Transverse colon (tissue), 4 donors: Measurements from ENCODE around the gene CAPN11. TPM values are rescaled to one million over a fixed set of nuclear protein-coding genes. Genes with fewer than 3 reads are reported as not detected.

Experiments used
- DNase-seq: peaks from one replicate; pipeline ENCODE4 v3.0.0-alpha.2; 2019
- H3K27ac ChIP-seq, 4 donors: fragments of 200-600 bp; sonication (generic); 2 replicates each; pipeline ENCODE4 v1.5.1; 2016 to 2018; ENCODE audit warnings: inconsistent platforms in 4 of 4
- H3K27me3 ChIP-seq: fragments of 200-600 bp; sonication (generic); 2 replicates; pipeline ENCODE4 v1.5.1; 2017; ENCODE audit warnings: inconsistent platforms
- H3K36me3 ChIP-seq, 4 donors: fragments of 200-600 bp; sonication (generic); 2 replicates each; pipeline ENCODE4 v1.5.1; 2017 to 2019; ENCODE audit warnings: inconsistent platforms in 4 of 4
- H3K4me1 ChIP-seq, 4 donors: fragments of 200-600 bp; sonication (generic); 2 replicates each; pipeline ENCODE4 v1.5.1; 2017 to 2020; ENCODE audit warnings: inconsistent platforms in 4 of 4
- H3K4me3 ChIP-seq, 4 donors: fragments of 200-600 bp; sonication (generic); 1 replicate in 1 of 4; 2 replicates in 3 of 4; pipeline versions ENCODE4 v1.5.1 to v1.6.1; 2017 to 2019; ENCODE audit warnings: inconsistent platforms in 4 of 4
- H3K9me3 ChIP-seq, 2 donors: fragments of 200-600 bp; sonication (generic); 2 replicates each; pipeline ENCODE4 v1.5.1; 2017 to 2019; ENCODE audit warnings: inconsistent platforms in 2 of 2
- EP300 ChIP-seq: sonication (generic); formaldehyde crosslinking; IDR thresholded peaks from one replicate; pipeline ENCODE4 v1.6.1; 2017; ENCODE audit warnings: antibody characterized with exemption, low read depth
- POLR2A ChIP-seq: fragments of 450-650 bp; IDR thresholded peaks from one replicate; pipeline ENCODE4 v1.6.1; 2016; ENCODE audit warnings: antibody characterized with exemption, mild to moderate bottlenecking, moderate library complexity
- POLR2AphosphoS5 ChIP-seq, 3 donors: sonication (generic); formaldehyde crosslinking; IDR thresholded peaks; one replicate each; pipeline ENCODE4 v1.6.1; 2016; ENCODE audit warnings: antibody characterized with exemption in 3 of 3
- WGBS, 2 donors: methylation state at CpG; one replicate each; pipeline ENCODE4 v1.1.5; 2018; ENCODE audit warnings: low coverage in 1 of 2; 5-methylcytosine and 5-hydroxymethylcytosine counted together
- in situ Hi-C, 4 donors: fragments of 200-750 bp; cut with MboI; loops; one replicate each; pipeline versions ENCODE4 v1.15.0 to v1.15.1; 2017; ENCODE audit warnings: low sequenced_read_pairs in 3 of 4, low pct_ligation_motif_present in 1 of 4, low pct_unique_long_range_greater_than_20kb in 1 of 4
- intact Hi-C: fragments of 100-400 bp; cut with DNase I; formaldehyde crosslinking; loops from one replicate; pipeline ENCODE4 v1.15.1; 2023; ENCODE audit warnings: low total_unique reads
- total RNA-seq, 4 donors: library from RNA; depleted of rRNA; stranded (reverse); fragments of >200 nt; gene quantifications; one replicate each; pipeline ENCODE4 v1.1.0, GENCODE V29; 2016
- TF ChIP-seq, protein P1 (sequence below), 5 experiments: fragments of 200-600 bp in 3 of 5; fragments of 450-650 bp in 2 of 5; sonication (generic) in 3 of 5; IDR thresholded peaks; 1 replicate in 2 of 5; 2 replicates in 3 of 5; pipeline ENCODE4 v1.5.1; 2016 to 2017; ENCODE audit warnings: antibody characterized with exemption in 5 of 5, inconsistent platforms in 3 of 5, mild to moderate bottlenecking in 2 of 5, moderate library complexity in 1 of 5

CAPN11 gene
- total RNA-seq, 4 donors from 2014 or later, result 1.6 to 19.8 (median 4.9) TPM; not detected in 1

GRCh38 chr6:44172731-44173500 is 14.3 kb downstream of the CAPN11 start:
- Histone ChIP-seq H3K4me3 (no peak overlapping the region), H3K9me3 (no peaks in the 10 kb centered on the region), H3K27ac (no peak overlapping the region), H3K4me1 (peaks cover 3 to 18% (median 10%) of the 10 kb centered on the region in 4 donors), H3K27me3 (no peaks in the 10 kb centered on the region), H3K36me3 (no peaks in the 10 kb centered on the region)
- WGBS, 2 donors, result 23 to 71% methylated on average over 1 to 15 of the region's 15 CpGs
- intact Hi-C loops, result loop anchor here (5.0 kb wide), 1 partner anchor 64 kb away; no protein-coding TSS in a partner anchor
- DNase-seq, result peak; percentile 87
- in situ Hi-C loops, result loop anchor here in 2 of 4 donors (10.0 to 25.0 kb wide), 2 partner anchors 62 to 164 kb away; partner anchors contain the start of gene SPATS1 (in 2 of the 2)
- TF ChIP-seq, protein P1, sequence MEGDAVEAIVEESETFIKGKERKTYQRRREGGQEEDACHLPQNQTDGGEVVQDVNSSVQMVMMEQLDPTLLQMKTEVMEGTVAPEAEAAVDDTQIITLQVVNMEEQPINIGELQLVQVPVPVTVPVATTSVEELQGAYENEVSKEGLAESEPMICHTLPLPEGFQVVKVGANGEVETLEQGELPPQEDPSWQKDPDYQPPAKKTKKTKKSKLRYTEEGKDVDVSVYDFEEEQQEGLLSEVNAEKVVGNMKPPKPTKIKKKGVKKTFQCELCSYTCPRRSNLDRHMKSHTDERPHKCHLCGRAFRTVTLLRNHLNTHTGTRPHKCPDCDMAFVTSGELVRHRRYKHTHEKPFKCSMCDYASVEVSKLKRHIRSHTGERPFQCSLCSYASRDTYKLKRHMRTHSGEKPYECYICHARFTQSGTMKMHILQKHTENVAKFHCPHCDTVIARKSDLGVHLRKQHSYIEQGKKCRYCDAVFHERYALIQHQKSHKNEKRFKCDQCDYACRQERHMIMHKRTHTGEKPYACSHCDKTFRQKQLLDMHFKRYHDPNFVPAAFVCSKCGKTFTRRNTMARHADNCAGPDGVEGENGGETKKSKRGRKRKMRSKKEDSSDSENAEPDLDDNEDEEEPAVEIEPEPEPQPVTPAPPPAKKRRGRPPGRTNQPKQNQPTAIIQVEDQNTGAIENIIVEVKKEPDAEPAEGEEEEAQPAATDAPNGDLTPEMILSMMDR (IDR thresholded peaks at IDR 0.05), result peak; percentile 86 to 91 (median 89)
- TF ChIP-seq EP300, result no peak

DNA sequence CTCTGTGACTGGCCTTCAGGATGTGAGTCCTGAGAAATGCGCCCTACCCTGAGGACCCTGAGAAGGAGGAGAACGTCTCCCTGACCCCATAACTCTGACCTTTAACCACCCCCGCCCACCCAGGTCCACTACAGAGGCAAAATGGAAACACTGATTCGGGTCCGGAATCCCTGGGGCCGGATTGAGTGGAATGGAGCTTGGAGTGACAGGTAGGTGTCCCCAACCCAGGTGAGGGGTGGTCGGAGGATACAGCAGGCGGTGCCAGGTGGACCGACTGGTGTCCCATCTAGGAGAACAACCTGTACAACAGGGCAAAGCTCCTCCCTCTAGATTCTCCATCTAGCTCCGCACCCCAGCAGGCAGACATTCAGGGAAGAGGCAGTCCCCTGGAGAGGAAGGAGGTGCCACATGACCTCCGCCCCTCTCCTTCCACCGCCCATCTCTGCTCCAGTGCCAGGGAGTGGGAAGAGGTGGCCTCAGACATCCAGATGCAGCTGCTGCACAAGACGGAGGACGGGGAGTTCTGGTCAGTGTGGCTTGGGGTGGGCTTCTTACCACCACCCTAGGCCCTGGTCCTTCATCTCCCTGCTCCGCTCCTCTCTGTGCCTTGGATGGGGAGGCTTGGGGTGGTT is 17.6 kb downstream of the CAPN11 start:
- TF ChIP-seq, protein P1 (IDR thresholded peaks at IDR 0.05), result no peak
- no peak for TF ChIP-seq POLR2AphosphoS5 (IDR thresholded peaks at IDR 0.05)
- no peak for TF ChIP-seq POLR2A
- TF ChIP-seq EP300, result no peak
- Histone ChIP-seq H3K27ac (no peak overlapping the region), H3K4me1 (peaks cover 0 to 3% (median 0%) of the 10 kb centered on the region in 4 donors), H3K27me3 (no peaks in the 10 kb centered on the region), H3K36me3 (no peaks in the 10 kb centered on the region), H3K4me3 (no peak overlapping the region), H3K9me3 (no peaks in the 10 kb centered on the region)
- intact Hi-C loops, result no loop called here
- DNase-seq, result no peak
- in situ Hi-C loops, result loop anchor here in 1 of 4 donors (10.0 kb wide), 1 partner anchor 59 kb away; no protein-coding TSS in a partner anchor
- 81 to 84% methylated on average over 8 to 14 of the region's 15 CpGs for WGBS, 2 donors

DNA sequence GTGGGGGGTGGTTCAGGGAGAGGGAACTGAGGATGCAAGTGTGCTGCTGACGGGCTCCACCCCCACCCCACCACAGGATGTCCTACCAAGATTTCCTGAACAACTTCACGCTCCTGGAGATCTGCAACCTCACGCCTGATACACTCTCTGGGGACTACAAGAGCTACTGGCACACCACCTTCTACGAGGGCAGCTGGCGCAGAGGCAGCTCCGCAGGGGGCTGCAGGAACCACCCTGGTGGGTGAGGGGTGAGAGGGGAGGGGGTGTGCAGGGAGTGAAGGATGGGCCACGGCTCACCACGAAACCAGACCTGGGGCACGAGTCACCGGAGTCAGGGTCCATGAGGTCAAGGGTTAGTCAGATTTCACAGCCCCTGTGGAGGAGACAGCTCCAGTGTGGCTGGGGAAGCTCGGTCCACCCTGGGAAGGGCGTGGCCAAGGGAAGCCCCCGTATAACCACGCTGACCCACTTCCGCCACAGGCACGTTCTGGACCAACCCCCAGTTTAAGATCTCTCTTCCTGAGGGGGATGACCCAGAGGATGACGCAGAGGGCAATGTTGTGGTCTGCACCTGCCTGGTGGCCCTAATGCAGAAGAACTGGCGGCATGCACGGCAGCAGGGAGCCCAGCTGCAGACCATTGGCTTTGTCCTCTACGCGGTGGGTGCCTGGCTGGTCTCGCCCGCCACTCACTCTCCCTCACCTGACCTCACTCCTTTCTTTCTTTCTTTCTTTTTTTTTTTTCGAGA is 18.3 kb downstream of the CAPN11 start:
- intact Hi-C loops, result no loop called here
- TF ChIP-seq, protein P1 (IDR thresholded peaks at IDR 0.05), result no peak
- no peak for TF ChIP-seq POLR2A
- no peak overlapping the region for H3K4me3 ChIP-seq
- in situ Hi-C loops, result loop anchor here in 1 of 4 donors (10.0 kb wide), 1 partner anchor 58 kb away; no protein-coding TSS in a partner anchor
- no peaks in the 10 kb centered on the region for H3K9me3 ChIP-seq
- no peaks in the 10 kb centered on the region for H3K27me3 ChIP-seq
- no peaks in the 10 kb centered on the region for H3K36me3 ChIP-seq
- no peak for DNase-seq
- no peak overlapping the region for H3K27ac ChIP-seq
- H3K4me1 ChIP-seq, result peaks cover 0 to 3% (median 0%) of the 10 kb centered on the region in 4 donors
- WGBS, 2 donors, result 64 to 70% methylated on average over 4 to 18 of the region's 24 CpGs
